Neural crest cell (in vitro differentiated cells): ENCODE measurements around the gene GLP1R. TPM values are rescaled to one million over a fixed set of nuclear protein-coding genes. Genes with fewer than 3 reads are reported as not detected.

ENCODE experiments used
- DNase-seq: peaks from one replicate; pipeline ENCODE4 v3.0.0; 2021; ENCODE audit warnings: low read depth, mixed read lengths, low spot score
- H3K27ac Mint-ChIP-seq: one replicate; pipeline ENCODE4 v1.8.0; 2021; ENCODE audit warnings: mild to moderate bottlenecking, mixed read lengths; ENCODE audit not compliant: unreplicated experiment
- H3K27me3 Mint-ChIP-seq: 2 replicates; pipeline ENCODE4 v1.8.0; 2021; ENCODE audit warnings: low read depth, mild to moderate bottlenecking, mixed read lengths
- H3K36me3 Mint-ChIP-seq: 2 replicates; pipeline ENCODE4 v1.8.0; 2021; ENCODE audit warnings: low read depth, mild to moderate bottlenecking, mixed read lengths
- H3K4me1 Mint-ChIP-seq: 2 replicates; pipeline ENCODE4 v1.8.0; 2021; ENCODE audit warnings: mixed read lengths
- H3K4me3 Mint-ChIP-seq: one replicate; pipeline ENCODE4 v1.8.0; 2021; ENCODE audit warnings: mild to moderate bottlenecking, mixed read lengths
- H3K9me3 Mint-ChIP-seq: 2 replicates; pipeline ENCODE4 v1.8.0; 2021; ENCODE audit warnings: mixed read lengths
- CTCF ChIP-seq: fragments of 200-600 bp; sonication (generic); conservative IDR thresholded peaks from 2 replicates; pipeline ENCODE4 v1.5.0; 2021; ENCODE audit warnings: antibody characterized with exemption, mild to moderate bottlenecking
- total RNA-seq: library from RNA; stranded (reverse); gene quantifications from 2 replicates; pipeline ENCODE4 v1.2.1, GENCODE V29; 2021

The GLP1R gene
- total RNA-seq, 1 donor from 2014 or later: 0.65 TPM

GRCh38 chr6:39084506-39084905 lies 35.9 kb downstream of the GLP1R start:
- no peak overlapping the region for H3K4me3 Mint-ChIP-seq
- no peak overlapping the region for H3K27ac Mint-ChIP-seq
- H3K36me3 Mint-ChIP-seq: no peaks in the 10 kb centered on the region
- peaks cover 11% of the 10 kb centered on the region for H3K4me1 Mint-ChIP-seq
- no peak for TF ChIP-seq CTCF
- no peak for DNase-seq
- H3K9me3 Mint-ChIP-seq: no peaks in the 10 kb centered on the region
- peaks cover 34% of the 10 kb centered on the region for H3K27me3 Mint-ChIP-seq

- Mint-ChIP-seq H3K36me3 (no peaks in the 10 kb centered on the region), H3K9me3 (no peaks in the 10 kb centered on the region), H3K27me3 (peaks cover 36% of the 10 kb centered on the region), H3K4me3 (no peak overlapping the region), H3K4me1 (peaks cover 11% of the 10 kb centered on the region), H3K27ac (no peak overlapping the region)
- no peak for DNase-seq
- TF ChIP-seq CTCF: no peak
Observed at GRCh38 chr6:39085129-39085797, 36.7 kb downstream of the GLP1R start.

- Mint-ChIP-seq H3K4me3 (no peak overlapping the region), H3K9me3 (no peaks in the 10 kb centered on the region), H3K36me3 (no peaks in the 10 kb centered on the region), H3K27me3 (peaks cover 46% of the 10 kb centered on the region), H3K27ac (no peak overlapping the region), H3K4me1 (peaks cover 11% of the 10 kb centered on the region)
- no peak for DNase-seq
- TF ChIP-seq CTCF: no peak
Observed at GRCh38 chr6:39086294-39086693, 37.7 kb downstream of the GLP1R start.

- no peak for TF ChIP-seq CTCF
- DNase-seq: no peak
- Mint-ChIP-seq H3K4me1 (peaks cover 11% of the 10 kb centered on the region), H3K27ac (no peak overlapping the region), H3K27me3 (peaks cover 49% of the 10 kb centered on the region), H3K4me3 (no peak overlapping the region), H3K36me3 (no peaks in the 10 kb centered on the region), H3K9me3 (no peaks in the 10 kb centered on the region)
Observed at GRCh38 chr6:39086711-39087110, 38.1 kb downstream of the GLP1R start.

- Mint-ChIP-seq H3K4me1 (peaks cover 11% of the 10 kb centered on the region), H3K36me3 (no peaks in the 10 kb centered on the region), H3K27me3 (peaks cover 54% of the 10 kb centered on the region), H3K4me3 (no peak overlapping the region), H3K27ac (no peak overlapping the region), H3K9me3 (no peaks in the 10 kb centered on the region)
- DNase-seq: no peak
- no peak for TF ChIP-seq CTCF
Observed at GRCh38 chr6:39087197-39087596, 38.6 kb downstream of the GLP1R start.
